ENCODE data around the gene PALB2. TPM values are rescaled to one million over a fixed set of nuclear protein-coding genes. Genes with fewer than 3 reads are reported as not detected.
A peak's percentile ranks its signal among the peaks of the same experiment; 100 is the strongest.

PALB2 gene
- total and polyA plus RNA-seq, 10 of the 15 experiments (the other 5 are each of a cell fraction or from before 2014, with no cell fraction given): 9.2 to 24.6 (median 17.6) TPM

DNA sequence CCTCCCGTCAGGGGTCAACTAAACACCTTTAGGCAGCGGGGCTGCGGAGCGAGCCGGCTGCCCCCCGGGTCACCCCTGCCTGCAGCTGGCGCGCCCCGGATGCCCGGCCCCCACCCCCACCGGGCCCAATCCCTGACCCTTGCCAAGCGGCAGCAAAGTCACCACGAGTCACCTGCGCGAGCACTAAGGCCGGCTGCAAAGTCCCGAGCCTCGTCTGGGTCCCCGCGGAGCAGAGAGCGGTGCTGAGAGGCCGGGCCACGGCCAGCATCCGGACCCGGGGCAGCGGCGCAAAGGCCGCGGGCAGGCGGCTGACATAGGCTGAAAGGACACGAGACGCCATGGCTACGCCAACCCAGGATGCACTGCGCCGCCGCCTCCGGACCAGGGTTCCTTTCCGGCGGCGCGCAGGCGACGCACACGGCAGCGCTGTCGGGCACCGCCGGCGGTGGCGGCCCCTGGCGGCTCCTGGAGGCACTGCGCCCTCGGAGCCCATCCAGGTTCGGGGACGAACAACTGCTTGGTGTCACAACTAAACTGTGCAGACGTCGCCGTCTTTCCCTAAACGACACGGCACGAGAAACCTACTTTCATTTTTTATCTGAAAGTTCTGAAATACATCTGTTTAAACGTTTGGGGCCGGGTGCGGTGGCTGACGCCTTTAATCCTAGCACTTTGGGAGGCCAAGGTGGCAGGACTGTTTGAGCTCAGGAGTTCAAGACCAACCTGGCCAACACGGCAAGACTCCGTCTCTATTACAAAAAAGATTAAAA lies 45.0 kb downstream of the PALB2 start, which contains the start of gene NDUFAB1 (continued):
- TF ChIP-seq, protein P1, sequence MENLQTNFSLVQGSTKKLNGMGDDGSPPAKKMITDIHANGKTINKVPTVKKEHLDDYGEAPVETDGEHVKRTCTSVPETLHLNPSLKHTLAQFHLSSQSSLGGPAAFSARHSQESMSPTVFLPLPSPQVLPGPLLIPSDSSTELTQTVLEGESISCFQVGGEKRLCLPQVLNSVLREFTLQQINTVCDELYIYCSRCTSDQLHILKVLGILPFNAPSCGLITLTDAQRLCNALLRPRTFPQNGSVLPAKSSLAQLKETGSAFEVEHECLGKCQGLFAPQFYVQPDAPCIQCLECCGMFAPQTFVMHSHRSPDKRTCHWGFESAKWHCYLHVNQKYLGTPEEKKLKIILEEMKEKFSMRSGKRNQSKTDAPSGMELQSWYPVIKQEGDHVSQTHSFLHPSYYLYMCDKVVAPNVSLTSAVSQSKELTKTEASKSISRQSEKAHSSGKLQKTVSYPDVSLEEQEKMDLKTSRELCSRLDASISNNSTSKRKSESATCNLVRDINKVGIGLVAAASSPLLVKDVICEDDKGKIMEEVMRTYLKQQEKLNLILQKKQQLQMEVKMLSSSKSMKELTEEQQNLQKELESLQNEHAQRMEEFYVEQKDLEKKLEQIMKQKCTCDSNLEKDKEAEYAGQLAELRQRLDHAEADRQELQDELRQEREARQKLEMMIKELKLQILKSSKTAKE (IDR thresholded peaks at IDR 0.05; ENCODE audit: low read depth, poor library complexity, severe bottlenecking): no peak
- peak; percentile 97 for TF ChIP-seq SMARCA5 (IDR thresholded peaks at IDR 0.05)
- TF ChIP-seq, protein P2, sequence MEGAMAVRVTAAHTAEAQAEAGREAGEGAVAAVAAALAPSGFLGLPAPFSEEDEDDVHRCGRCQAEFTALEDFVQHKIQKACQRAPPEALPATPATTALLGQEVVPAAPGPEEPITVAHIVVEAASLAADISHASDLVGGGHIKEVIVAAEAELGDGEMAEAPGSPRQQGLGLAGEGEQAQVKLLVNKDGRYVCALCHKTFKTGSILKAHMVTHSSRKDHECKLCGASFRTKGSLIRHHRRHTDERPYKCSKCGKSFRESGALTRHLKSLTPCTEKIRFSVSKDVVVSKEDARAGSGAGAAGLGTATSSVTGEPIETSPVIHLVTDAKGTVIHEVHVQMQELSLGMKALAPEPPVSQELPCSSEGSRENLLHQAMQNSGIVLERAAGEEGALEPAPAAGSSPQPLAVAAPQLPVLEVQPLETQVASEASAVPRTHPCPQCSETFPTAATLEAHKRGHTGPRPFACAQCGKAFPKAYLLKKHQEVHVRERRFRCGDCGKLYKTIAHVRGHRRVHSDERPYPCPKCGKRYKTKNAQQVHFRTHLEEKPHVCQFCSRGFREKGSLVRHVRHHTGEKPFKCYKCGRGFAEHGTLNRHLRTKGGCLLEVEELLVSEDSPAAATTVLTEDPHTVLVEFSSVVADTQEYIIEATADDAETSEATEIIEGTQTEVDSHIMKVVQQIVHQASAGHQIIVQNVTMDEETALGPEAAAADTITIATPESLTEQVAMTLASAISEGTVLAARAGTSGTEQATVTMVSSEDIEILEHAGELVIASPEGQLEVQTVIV (IDR thresholded peaks at IDR 0.05; ENCODE audit: borderline replicate concordance, partially characterized antibody): peak; percentile 94
- no peak; the same call in 1 of the 2 replicates for TF ChIP-seq TARDBP (IDR thresholded peaks at IDR 0.05; ENCODE audit: borderline replicate concordance)
- peak; percentile 59 for TF ChIP-seq DPF2 (IDR thresholded peaks at IDR 0.05)
- TF ChIP-seq, protein P3, sequence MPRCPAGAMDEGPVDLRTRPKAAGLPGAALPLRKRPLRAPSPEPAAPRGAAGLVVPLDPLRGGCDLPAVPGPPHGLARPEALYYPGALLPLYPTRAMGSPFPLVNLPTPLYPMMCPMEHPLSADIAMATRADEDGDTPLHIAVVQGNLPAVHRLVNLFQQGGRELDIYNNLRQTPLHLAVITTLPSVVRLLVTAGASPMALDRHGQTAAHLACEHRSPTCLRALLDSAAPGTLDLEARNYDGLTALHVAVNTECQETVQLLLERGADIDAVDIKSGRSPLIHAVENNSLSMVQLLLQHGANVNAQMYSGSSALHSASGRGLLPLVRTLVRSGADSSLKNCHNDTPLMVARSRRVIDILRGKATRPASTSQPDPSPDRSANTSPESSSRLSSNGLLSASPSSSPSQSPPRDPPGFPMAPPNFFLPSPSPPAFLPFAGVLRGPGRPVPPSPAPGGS (IDR thresholded peaks at IDR 0.05; ENCODE audit: borderline replicate concordance, insufficient read depth, low read depth, low read length, poor library complexity, severe bottlenecking): no peak
- no peak for TF ChIP-seq PAX8 (IDR thresholded peaks at IDR 0.05)
- TF ChIP-seq, protein P4, sequence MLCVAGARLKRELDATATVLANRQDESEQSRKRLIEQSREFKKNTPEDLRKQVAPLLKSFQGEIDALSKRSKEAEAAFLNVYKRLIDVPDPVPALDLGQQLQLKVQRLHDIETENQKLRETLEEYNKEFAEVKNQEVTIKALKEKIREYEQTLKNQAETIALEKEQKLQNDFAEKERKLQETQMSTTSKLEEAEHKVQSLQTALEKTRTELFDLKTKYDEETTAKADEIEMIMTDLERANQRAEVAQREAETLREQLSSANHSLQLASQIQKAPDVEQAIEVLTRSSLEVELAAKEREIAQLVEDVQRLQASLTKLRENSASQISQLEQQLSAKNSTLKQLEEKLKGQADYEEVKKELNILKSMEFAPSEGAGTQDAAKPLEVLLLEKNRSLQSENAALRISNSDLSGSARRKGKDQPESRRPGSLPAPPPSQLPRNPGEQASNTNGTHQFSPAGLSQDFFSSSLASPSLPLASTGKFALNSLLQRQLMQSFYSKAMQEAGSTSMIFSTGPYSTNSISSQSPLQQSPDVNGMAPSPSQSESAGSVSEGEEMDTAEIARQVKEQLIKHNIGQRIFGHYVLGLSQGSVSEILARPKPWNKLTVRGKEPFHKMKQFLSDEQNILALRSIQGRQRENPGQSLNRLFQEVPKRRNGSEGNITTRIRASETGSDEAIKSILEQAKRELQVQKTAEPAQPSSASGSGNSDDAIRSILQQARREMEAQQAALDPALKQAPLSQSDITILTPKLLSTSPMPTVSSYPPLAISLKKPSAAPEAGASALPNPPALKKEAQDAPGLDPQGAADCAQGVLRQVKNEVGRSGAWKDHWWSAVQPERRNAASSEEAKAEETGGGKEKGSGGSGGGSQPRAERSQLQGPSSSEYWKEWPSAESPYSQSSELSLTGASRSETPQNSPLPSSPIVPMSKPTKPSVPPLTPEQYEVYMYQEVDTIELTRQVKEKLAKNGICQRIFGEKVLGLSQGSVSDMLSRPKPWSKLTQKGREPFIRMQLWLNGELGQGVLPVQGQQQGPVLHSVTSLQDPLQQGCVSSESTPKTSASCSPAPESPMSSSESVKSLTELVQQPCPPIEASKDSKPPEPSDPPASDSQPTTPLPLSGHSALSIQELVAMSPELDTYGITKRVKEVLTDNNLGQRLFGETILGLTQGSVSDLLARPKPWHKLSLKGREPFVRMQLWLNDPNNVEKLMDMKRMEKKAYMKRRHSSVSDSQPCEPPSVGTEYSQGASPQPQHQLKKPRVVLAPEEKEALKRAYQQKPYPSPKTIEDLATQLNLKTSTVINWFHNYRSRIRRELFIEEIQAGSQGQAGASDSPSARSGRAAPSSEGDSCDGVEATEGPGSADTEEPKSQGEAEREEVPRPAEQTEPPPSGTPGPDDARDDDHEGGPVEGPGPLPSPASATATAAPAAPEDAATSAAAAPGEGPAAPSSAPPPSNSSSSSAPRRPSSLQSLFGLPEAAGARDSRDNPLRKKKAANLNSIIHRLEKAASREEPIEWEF (IDR thresholded peaks at IDR 0.05; ENCODE audit: insufficient replicate concordance, low read depth, low read length): no peak
- TF ChIP-seq SPI1 (IDR thresholded peaks at IDR 0.05; ENCODE audit: borderline replicate concordance, insufficient read depth, low read depth, low read length): no peak
- no peak; the same call in 2 of the 3 replicates for TF ChIP-seq POU2F2 (IDR thresholded peaks at IDR 0.05; ENCODE audit: borderline replicate concordance, low read depth, low read length)
- TF ChIP-seq, protein P5, sequence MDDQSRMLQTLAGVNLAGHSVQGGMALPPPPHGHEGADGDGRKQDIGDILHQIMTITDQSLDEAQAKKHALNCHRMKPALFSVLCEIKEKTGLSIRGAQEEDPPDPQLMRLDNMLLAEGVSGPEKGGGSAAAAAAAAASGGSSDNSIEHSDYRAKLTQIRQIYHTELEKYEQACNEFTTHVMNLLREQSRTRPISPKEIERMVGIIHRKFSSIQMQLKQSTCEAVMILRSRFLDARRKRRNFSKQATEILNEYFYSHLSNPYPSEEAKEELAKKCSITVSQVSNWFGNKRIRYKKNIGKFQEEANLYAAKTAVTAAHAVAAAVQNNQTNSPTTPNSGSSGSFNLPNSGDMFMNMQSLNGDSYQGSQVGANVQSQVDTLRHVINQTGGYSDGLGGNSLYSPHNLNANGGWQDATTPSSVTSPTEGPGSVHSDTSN (IDR thresholded peaks at IDR 0.05; ENCODE audit: insufficient replicate concordance, low read depth, low read length): no peak
- TF ChIP-seq LARP7 (IDR thresholded peaks at IDR 0.05): peak; percentile 75; the same call in 1 of the 2 replicates
- no peak for TF ChIP-seq EP300 (IDR thresholded peaks at IDR 0.05; ENCODE audit: borderline replicate concordance in 1 of 2, control insufficient read depth in 1 of 2, low read depth in 2 of 2, low read length in 2 of 2)
- no peak for TF ChIP-seq ZNF274 (IDR thresholded peaks at IDR 0.05; ENCODE audit: insufficient read depth, insufficient read length)
- no peak for TF ChIP-seq CHD1 (IDR thresholded peaks at IDR 0.05; ENCODE audit: low read depth, low read length)
- no peak for TF ChIP-seq CBX5 (IDR thresholded peaks at IDR 0.05; ENCODE audit: low read depth)
